OCI-M1 (cell line): Measurements from ENCODE around the gene KIF1A.

Source experiments
- DNase-seq: peaks from one replicate; lab custom pipeline; 2025; lab: John Stamatoyannopoulos, UW

The KIF1A gene

GRCh38 chr2:240735476-240735875, 84.5 kb downstream of the KIF1A start:
- DNase-seq: no peak

- DNase-seq: no peak
Observed at GRCh38 chr2:240734756-240735155, 85.3 kb downstream of the KIF1A start.

GRCh38 chr2:240733803-240734495, 86.1 kb downstream of the KIF1A start:
- DNase-seq: peak; percentile 12

- no peak for DNase-seq
Observed at GRCh38 chr2:240732911-240733622, 87.0 kb downstream of the KIF1A start.

- no peak for DNase-seq
Observed at GRCh38 chr2:240732184-240732583, 87.8 kb downstream of the KIF1A start.

- no peak for DNase-seq
Observed at GRCh38 chr2:240731178-240731545, 88.9 kb downstream of the KIF1A start.

- no peak for DNase-seq
Observed at GRCh38 chr2:240730501-240731177, 89.4 kb downstream of the KIF1A start.

- no peak for DNase-seq
Observed at GRCh38 chr2:240728827-240729226, 91.2 kb downstream of the KIF1A start.

- DNase-seq: no peak
Observed at GRCh38 chr2:240728361-240728760, 91.7 kb downstream of the KIF1A start.

- DNase-seq: no peak
Observed at GRCh38 chr2:240727913-240728312, 92.1 kb downstream of the KIF1A start.

GRCh38 chr2:240727439-240727838, 92.6 kb downstream of the KIF1A start:
- no peak for DNase-seq

- no peak for DNase-seq
Observed at GRCh38 chr2:240726876-240727275, 93.1 kb downstream of the KIF1A start.

- DNase-seq: no peak
Observed at GRCh38 chr2:240725671-240726070, 94.3 kb downstream of the KIF1A start.

- no peak for DNase-seq
Observed at GRCh38 chr2:240725266-240725665, 94.8 kb downstream of the KIF1A start.

GRCh38 chr2:240724431-240724830, 95.6 kb downstream of the KIF1A start:
- no peak for DNase-seq

GRCh38 chr2:240723851-240724250, 96.2 kb downstream of the KIF1A start:
- no peak for DNase-seq

GRCh38 chr2:240722796-240723735, 97.0 kb downstream of the KIF1A start:
- DNase-seq: no peak

GRCh38 chr2:240722376-240722775, 97.6 kb downstream of the KIF1A start:
- no peak for DNase-seq

- no peak for DNase-seq
Observed at GRCh38 chr2:240721596-240722180, 98.3 kb downstream of the KIF1A start.

- DNase-seq: no peak
Observed at GRCh38 chr2:240720686-240721595, 99.1 kb downstream of the KIF1A start.
